AG04449 (cell line): ENCODE data around the gene CEP131.

Experiments used
- CTCF ChIA-PET: fragments of 350-600 bp; formaldehyde crosslinking; extraction: SDS; loops from one replicate; lab custom pipeline; 2021; ENCODE audit warnings: antibody characterized with exemption; lab: Yijun Ruan, JAX
- POLR2A ChIA-PET: fragments of 400-600, 350-600 bp; formaldehyde crosslinking; extraction: SDS; loops from one replicate; lab custom pipeline; 2020; ENCODE audit warnings: antibody characterized with exemption, inconsistent platforms; lab: Yijun Ruan, JAX
- DNase-seq: peaks from one replicate; pipeline ENCODE4 v3.0.0-alpha.2; 2010; ENCODE audit warnings: low read depth, low spot score
- H3K4me3 ChIP-seq: 2 replicates; pipeline ENCODE4 v1.5.1; 2011; ENCODE audit warnings: low read depth, mild to moderate bottlenecking, control low read depth, low read length
- TF ChIP-seq, protein P1 (sequence below): IDR thresholded peaks from one replicate; pipeline ENCODE4 v1.5.1; 2011; ENCODE audit warnings: mild to moderate bottlenecking, moderate library complexity, low read length, control low read depth, inconsistent platforms; ENCODE audit not compliant: insufficient read depth; ENCODE audit errors: missing control alignments

CEP131 gene

DNA sequence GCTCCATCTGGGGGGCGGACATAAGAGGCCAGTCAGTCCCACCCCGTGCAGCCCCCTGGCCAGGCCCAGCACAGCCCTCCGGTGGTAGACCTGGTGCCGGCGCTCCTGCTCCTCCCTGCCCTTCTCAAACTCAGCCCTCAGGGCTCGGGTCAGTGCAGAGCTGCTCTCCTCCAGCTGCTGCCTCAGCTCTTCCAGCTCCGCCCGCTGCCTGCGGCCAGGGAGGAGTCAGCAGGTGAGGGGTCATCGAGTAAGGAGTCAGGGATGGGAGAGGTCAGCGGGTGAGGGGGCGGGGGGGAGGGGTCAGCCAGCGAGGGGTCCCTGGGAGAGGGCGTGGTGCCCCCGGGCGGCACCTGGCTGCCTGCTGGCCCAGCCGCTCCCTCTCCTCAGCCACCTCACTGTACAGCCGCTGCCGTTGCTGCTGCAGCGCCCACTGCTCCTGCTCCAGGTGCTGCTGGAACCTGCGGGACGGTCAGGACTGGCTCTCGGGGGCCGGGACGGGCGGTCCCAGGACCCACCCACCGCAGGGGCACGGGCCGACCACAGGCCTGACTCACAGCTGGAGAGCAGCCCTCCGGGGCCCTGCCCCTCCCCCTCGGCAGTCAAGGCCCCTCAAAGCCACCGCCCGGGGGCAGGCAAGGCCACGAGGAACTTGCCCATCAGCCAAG, 30.2 kb downstream of the CEP131 start:
- CTCF ChIA-PET: interaction anchor here (0.9 to 1.4 kb wide), 3 partner anchors 8 to 50 kb away, joined by 3 to 4 read pairs (median 4); no protein-coding TSS in a partner anchor
- no peak for DNase-seq
- POLR2A ChIA-PET: no interaction called here
- no peak overlapping the region for H3K4me3 ChIP-seq
- TF ChIP-seq, protein P1, sequence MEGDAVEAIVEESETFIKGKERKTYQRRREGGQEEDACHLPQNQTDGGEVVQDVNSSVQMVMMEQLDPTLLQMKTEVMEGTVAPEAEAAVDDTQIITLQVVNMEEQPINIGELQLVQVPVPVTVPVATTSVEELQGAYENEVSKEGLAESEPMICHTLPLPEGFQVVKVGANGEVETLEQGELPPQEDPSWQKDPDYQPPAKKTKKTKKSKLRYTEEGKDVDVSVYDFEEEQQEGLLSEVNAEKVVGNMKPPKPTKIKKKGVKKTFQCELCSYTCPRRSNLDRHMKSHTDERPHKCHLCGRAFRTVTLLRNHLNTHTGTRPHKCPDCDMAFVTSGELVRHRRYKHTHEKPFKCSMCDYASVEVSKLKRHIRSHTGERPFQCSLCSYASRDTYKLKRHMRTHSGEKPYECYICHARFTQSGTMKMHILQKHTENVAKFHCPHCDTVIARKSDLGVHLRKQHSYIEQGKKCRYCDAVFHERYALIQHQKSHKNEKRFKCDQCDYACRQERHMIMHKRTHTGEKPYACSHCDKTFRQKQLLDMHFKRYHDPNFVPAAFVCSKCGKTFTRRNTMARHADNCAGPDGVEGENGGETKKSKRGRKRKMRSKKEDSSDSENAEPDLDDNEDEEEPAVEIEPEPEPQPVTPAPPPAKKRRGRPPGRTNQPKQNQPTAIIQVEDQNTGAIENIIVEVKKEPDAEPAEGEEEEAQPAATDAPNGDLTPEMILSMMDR: no peak

GRCh38 chr17:81191646-81192045, 31.1 kb downstream of the CEP131 start:
- TF ChIP-seq, protein P1: no peak
- ChIA-PET POLR2A (no interaction called here), CTCF (interaction anchor here (1.4 to 6.6 kb wide), 4 partner anchors 9 to 48 kb away, joined by 4 to 36 read pairs (median 8); no protein-coding TSS in a partner anchor)
- no peak overlapping the region for H3K4me3 ChIP-seq
- no peak for DNase-seq

- no peak overlapping the region for H3K4me3 ChIP-seq
- ChIA-PET CTCF (interaction anchor here (1.0 to 6.6 kb wide), 5 partner anchors 9 to 48 kb away, joined by 3 to 36 read pairs (median 5); no protein-coding TSS in a partner anchor), POLR2A (no interaction called here)
- no peak for DNase-seq
- TF ChIP-seq, protein P1: no peak
Measured at GRCh38 chr17:81191116-81191515, 31.6 kb downstream of the CEP131 start.

DNA sequence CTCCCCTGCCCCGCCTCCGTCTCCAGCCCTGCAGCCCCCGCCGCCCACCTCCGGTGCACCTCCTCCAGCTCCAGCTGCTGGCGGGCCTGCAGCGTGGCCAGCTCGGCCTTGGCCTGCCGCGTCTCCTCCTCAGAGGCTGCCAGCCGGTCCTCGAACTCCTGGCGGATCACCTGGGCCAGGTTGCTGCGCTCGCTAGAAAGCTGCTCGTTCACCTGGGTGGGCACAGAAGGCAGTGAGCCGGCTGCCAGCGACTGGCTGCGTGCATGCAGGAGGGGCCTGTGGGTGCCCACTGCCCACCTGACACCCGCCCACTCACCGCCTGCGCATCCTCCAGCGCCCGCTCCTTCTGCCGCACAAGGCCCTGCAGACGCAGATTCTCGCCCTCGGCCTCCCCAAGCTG, 32.2 kb downstream of the CEP131 start:
- TF ChIP-seq, protein P1: no peak
- no peak overlapping the region for H3K4me3 ChIP-seq
- DNase-seq: no peak
- POLR2A ChIA-PET: no interaction called here
- CTCF ChIA-PET: interaction anchor here (1.0 to 6.6 kb wide), 6 partner anchors 9 to 47 kb away, joined by 3 to 36 read pairs (median 5); no protein-coding TSS in a partner anchor

DNA sequence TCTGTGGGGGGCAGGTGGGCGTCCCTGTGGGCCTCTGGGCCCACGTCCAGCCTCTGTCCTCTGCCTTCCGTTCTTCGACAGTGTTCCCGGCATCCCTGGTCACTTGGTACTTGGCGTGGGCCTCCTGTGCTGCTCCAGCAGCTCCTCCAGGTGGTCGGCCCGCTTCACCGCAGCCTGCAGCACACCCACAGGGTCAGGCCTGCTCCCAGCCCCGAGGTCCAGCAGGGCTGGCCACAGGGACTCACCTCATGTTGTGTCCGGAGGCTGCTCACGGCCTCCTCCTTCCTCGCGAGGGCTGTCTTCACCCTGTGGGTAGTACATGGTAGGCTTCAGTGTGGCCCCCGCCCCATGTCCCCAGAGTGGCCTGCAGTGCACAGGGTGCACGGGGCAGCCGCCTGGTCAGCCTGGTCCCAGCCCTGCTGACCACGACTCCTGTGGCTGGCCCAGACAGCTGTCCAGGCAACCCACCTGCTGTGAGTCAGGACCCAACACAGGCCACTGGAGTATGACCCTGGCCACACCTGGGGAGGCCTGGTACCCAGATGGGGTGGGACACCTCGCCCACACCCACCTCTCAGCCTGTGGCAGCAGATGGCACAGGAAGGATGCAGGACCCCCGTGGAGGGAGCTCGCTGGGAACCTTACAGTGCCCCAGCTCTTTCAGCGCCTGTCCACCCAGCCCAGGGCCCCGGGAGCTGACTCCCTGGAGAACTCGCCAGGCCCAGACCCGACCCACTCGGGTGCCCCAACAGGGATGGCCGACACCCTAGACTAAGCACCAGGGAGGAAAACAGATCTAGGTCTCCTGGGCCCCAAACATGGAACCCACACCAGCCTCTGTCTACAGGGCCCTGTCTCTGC, 32.9 kb downstream of the CEP131 start:
- ChIA-PET CTCF (interaction anchor here (1.0 to 6.6 kb wide), 6 partner anchors 8 to 46 kb away, joined by 3 to 36 read pairs (median 5); no protein-coding TSS in a partner anchor), POLR2A (no interaction called here)
- no peak for DNase-seq
- H3K4me3 ChIP-seq: no peak overlapping the region
- TF ChIP-seq, protein P1: peak; percentile 6
